Activated CD8-positive, alpha-beta T cell treated with anti-CD3 and anti-CD28 coated beads, Interleukin-2, amount 10 ng/mL, durations not matched to agents 7 days and 5 days (primary cell): ENCODE data around the gene SLC43A2. TPM values are rescaled to one million over a fixed set of nuclear protein-coding genes. Genes with fewer than 3 reads are reported as not detected.

ENCODE experiments used
- ATAC-seq: fragments of 150-1000 bp; cut with Tn5 transposase; one replicate; pipeline ENCODE4 v1.10.0; 2021; ENCODE audit warnings: moderate library complexity
- CTCF ChIA-PET: fragments of 350-600 bp; sonication (Branson Sonifier 250); formaldehyde crosslinking; loops from one replicate; lab custom pipeline; 2021; ENCODE audit warnings: antibody characterized with exemption; lab: Charles Lee
- POLR2A ChIA-PET: fragments of 350-600 bp; sonication (Branson Sonifier 250); formaldehyde crosslinking; loops from one replicate; lab custom pipeline; 2021; ENCODE audit warnings: antibody characterized with exemption; lab: Charles Lee
- DNase-seq: peaks from one replicate; pipeline ENCODE4 v3.0.0-alpha.2; 2020
- H3K27ac Mint-ChIP-seq: one replicate; pipeline ENCODE4 v1.8.0; 2021; ENCODE audit warnings: mild to moderate bottlenecking, mixed read lengths
- H3K27me3 Mint-ChIP-seq: one replicate; pipeline ENCODE4 v1.8.0; 2021; ENCODE audit warnings: low read depth, mixed read lengths
- H3K36me3 Mint-ChIP-seq: one replicate; pipeline ENCODE4 v1.8.0; 2021; ENCODE audit warnings: low read depth, mixed read lengths
- H3K4me1 Mint-ChIP-seq: one replicate; pipeline ENCODE4 v1.8.0; 2021; ENCODE audit warnings: low read depth, mixed read lengths
- H3K4me3 Mint-ChIP-seq: one replicate; pipeline ENCODE4 v1.8.0; 2021; ENCODE audit warnings: mild to moderate bottlenecking, mixed read lengths
- H3K9me3 Mint-ChIP-seq: one replicate; pipeline ENCODE4 v1.8.0; 2022; ENCODE audit warnings: mixed read lengths; ENCODE audit not compliant: insufficient read depth
- total RNA-seq, 2 experiments: library from RNA; stranded (reverse); gene quantifications; one replicate each; pipeline ENCODE4 v1.2.3, GENCODE V29; 2021

Gene SLC43A2
- total RNA-seq, 2 experiments from 2014 or later, result 0.55 to 0.68 TPM

DNA sequence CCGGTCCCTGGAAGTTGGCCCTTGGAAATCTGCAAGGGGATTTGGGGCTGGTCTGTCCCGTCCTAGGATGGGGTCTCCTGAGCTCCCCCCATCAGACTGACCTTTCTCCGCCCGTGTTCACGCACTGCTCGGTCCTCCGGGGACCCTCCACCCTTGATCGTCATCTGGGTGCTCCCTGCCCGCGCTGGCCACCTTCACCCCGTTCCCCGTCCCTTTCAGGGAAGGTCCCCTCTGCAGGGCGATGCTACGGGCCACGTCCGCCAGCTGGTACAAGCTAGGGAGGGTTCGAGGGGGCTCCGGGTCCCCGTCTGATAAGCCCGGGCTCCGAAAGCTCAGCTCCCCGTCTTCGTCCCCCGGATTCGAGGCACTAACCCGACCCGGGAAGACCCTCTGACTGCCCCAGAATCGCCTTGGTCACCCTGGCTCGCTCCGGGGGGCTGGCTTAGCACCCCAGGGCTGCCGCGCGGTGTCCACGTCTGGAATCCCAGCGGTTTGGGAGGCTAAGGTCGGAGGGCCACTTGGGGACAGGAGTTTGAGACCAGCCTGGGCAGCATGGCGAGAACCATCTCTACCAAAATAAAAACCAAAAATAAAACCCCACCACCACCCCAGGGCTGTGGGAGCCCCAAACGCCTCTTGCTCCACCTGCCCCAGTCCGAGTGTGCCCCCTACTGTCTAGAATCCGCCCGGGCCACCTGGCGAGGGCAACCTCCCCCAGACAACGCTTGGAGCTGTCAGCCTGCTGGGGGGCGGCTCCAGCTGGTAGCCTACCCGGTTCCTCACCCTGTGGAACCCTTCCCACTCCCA lies 1.1 kb upstream of the SLC43A2 start:
- peak overlapping the region; percentile 80 for H3K4me3 Mint-ChIP-seq
- no peaks in the 10 kb centered on the region for H3K9me3 Mint-ChIP-seq
- peak overlapping the region; percentile 78 for H3K27ac Mint-ChIP-seq
- CTCF ChIA-PET, result interaction anchor here (0.6 to 6.6 kb wide), 40 partner anchors 10 to 428 kb away, joined by 3 to 94 read pairs (median 4); partner anchors contain the start of genes INPP5K, RILP and SCARF1
- peaks cover 22% of the 10 kb centered on the region for H3K27me3 Mint-ChIP-seq
- H3K36me3 Mint-ChIP-seq, result no peaks in the 10 kb centered on the region
- H3K4me1 Mint-ChIP-seq, result peaks cover 28% of the 10 kb centered on the region
- peak; percentile 34 for ATAC-seq
- DNase-seq, result peak; percentile 88
- POLR2A ChIA-PET, result interaction anchor here (0.6 to 2.2 kb wide), 4 partner anchors 10 to 55 kb away, joined by 3 to 6 read pairs (median 4); no protein-coding TSS in a partner anchor

DNA sequence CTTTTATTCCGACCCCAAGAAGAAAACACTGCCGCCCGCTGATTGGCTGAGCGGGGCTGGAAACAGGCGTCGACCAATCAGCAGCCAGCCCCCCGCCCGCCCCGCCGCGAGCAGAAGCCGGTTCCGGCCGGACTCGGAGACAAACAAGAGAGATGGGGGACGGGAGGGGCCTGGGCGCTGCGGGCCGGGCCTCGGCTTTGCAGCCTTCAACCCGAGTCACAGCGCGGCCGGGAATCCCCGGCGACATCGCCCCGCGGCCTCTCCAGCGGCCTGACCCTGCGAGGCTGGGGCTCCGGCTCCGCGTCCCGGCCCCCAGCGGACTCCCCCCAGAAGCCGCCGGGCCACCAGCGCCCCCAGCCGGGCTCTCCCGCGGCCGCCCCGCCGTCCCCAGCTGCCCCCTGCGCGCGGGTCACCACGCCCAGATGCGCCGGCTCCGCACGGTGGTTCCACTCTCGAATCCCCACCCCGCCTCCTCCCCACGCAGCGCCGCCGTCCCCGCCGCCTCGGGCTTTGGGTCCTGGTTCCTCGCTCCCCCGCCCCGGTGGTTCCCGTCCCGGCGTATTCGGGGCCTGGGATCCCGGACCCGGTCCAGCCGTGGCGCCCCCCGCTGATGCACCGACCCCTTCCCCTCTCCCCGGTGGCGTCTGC lies 346 bp upstream of the SLC43A2 start:
- ChIA-PET CTCF (interaction anchor here (0.8 to 6.6 kb wide), 16 partner anchors 10 to 297 kb away, joined by 3 to 94 read pairs (median 9); partner anchors contain the start of genes INPP5K and RILP), POLR2A (interaction anchor here (1.2 to 2.2 kb wide), 2 partner anchors 10 to 55 kb away, joined by 3 to 6 read pairs; no protein-coding TSS in a partner anchor)
- DNase-seq, result peak; percentile 94
- Mint-ChIP-seq H3K36me3 (no peaks in the 10 kb centered on the region), H3K9me3 (no peaks in the 10 kb centered on the region), H3K27ac (peak overlapping the region; percentile 77), H3K4me1 (peaks cover 28% of the 10 kb centered on the region), H3K4me3 (peak overlapping the region; percentile 85), H3K27me3 (peaks cover 22% of the 10 kb centered on the region)
- peak; percentile 85 for ATAC-seq

DNA sequence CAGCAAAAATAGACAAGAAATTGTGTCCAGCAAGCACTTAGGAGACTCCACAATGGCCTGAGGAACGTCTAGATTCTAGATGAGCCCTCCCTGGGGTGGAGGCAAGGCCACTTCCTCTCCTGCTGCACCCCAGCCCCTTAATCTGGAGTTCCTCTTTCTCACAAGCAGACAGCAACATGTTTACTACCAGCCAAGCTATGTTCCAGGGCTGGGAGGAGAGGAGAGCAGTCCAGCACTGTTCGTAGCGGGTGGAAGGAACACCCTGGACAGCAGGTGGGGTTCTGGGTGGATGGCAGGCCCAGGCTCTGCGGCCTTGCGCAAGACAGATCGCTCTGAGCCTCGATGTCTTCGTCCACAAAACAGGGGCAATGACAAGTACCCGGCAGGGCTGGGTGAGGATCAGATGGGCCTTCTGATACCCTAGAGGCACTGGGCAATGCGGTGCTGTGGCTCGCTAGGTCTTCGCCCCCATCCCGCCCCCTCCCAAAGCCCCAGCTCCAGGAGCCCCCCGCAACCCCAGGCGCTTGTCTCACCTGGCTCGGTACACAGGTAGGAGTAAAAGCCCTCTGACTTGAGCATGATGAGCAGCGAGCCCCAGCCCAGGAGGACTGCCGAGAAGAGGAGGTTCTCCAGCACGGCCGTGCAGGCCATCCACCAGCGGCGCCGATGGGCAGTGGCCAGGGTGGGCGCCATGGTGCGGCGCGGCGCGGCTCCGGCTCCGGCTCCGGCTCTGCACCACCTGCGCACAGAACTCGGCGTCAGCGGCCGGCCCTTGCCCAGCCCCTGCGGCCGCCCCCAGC lies 1.3 kb downstream of the SLC43A2 start:
- Mint-ChIP-seq H3K4me3 (peak overlapping the region; percentile 40), H3K27ac (no peak overlapping the region), H3K27me3 (peaks cover 22% of the 10 kb centered on the region), H3K9me3 (no peaks in the 10 kb centered on the region), H3K4me1 (peaks cover 28% of the 10 kb centered on the region), H3K36me3 (no peaks in the 10 kb centered on the region)
- CTCF ChIA-PET, result interaction anchor here (1.4 to 6.6 kb wide), 2 partner anchors 54 to 262 kb away, joined by 3 to 94 read pairs; no protein-coding TSS in a partner anchor
- ATAC-seq, result no peak
- POLR2A ChIA-PET, result interaction anchor here (0.5 to 2.2 kb wide), 3 partner anchors 20 to 259 kb away, joined by 3 to 6 read pairs (median 5); no protein-coding TSS in a partner anchor
- no peak for DNase-seq

DNA sequence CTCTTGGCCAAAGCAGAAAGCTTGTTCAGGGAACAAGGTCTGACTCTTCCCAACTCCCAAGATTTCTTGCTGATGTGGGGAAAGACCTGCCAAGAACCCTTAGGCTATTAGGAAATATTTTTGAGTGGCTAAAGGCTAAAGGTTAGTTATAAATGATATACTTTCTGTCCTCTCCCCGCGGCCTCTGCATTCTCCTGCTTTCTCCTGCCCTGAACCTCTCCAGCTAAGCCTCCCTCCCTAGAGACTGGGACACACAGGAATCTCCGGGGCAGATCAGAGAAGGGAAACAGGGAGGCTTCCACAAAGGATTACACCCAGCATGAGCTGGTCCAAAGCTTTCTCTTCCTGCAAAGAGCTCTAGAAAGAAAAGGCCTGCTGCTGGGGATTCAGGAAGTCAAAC lies 2.3 kb downstream of the SLC43A2 start:
- DNase-seq (no peak), ATAC-seq (no peak)
- no peak overlapping the region for H3K4me3 Mint-ChIP-seq
- no peak overlapping the region for H3K27ac Mint-ChIP-seq
- H3K4me1 Mint-ChIP-seq, result peaks cover 28% of the 10 kb centered on the region
- ChIA-PET POLR2A (interaction anchor here (1.0 kb wide), 1 partner anchor 22 kb away, joined by 3 read pairs; no protein-coding TSS in a partner anchor), CTCF (interaction anchor here (1.4 to 6.6 kb wide), 2 partner anchors 53 to 261 kb away, joined by 3 to 94 read pairs; no protein-coding TSS in a partner anchor)
- no peaks in the 10 kb centered on the region for H3K9me3 Mint-ChIP-seq
- no peaks in the 10 kb centered on the region for H3K36me3 Mint-ChIP-seq
- H3K27me3 Mint-ChIP-seq, result peaks cover 19% of the 10 kb centered on the region

DNA sequence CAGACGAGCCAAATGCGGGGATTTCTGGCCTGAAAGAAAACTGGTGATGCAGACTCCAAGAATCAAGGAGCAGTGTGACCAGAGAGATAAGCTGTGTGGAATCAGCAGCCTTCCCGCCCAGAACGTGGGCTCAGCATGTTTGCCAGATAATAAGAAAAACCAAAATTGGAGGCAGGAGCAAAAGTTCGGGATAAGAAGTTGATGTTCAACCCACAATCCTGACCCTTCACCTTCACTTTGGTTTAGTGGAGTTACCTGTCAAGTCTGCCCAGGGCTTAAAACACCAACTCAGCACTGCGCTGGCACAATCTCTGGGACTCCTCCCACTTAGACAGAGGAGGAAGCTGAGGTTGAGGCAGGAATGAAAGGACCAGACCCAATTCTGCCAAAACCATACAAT lies 3.1 kb downstream of the SLC43A2 start:
- Mint-ChIP-seq H3K27me3 (peaks cover 17% of the 10 kb centered on the region), H3K4me3 (no peak overlapping the region), H3K9me3 (no peaks in the 10 kb centered on the region), H3K4me1 (peaks cover 26% of the 10 kb centered on the region), H3K27ac (no peak overlapping the region), H3K36me3 (no peaks in the 10 kb centered on the region)
- POLR2A ChIA-PET, result no interaction called here
- DNase-seq, result no peak
- ATAC-seq, result no peak
- CTCF ChIA-PET, result interaction anchor here (1.4 to 6.6 kb wide), 2 partner anchors 52 to 260 kb away, joined by 3 to 94 read pairs; no protein-coding TSS in a partner anchor

DNA sequence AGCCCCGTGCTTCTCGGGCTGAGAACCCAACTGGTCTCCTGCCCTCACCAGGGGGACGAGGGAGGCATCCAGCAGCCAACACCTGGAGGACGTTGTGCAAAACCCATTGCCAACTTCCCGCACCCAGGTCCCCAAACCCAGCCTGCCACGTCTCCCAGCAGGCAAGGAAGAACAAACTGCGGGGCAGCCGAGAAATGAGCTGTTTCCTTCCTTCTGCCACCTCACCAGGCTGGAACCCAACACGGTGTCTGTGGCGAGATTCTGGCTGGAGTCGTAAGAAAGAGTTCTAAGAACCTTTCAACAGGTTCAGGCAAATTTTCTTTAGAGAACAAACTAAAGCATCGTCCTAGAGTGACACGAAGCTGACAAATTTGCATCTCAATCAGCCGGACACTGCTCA lies 3.6 kb downstream of the SLC43A2 start:
- ATAC-seq (no peak), DNase-seq (no peak)
- Mint-ChIP-seq H3K9me3 (no peaks in the 10 kb centered on the region), H3K27me3 (peaks cover 14% of the 10 kb centered on the region), H3K36me3 (no peaks in the 10 kb centered on the region), H3K4me1 (peaks cover 22% of the 10 kb centered on the region), H3K27ac (no peak overlapping the region), H3K4me3 (no peak overlapping the region)
- CTCF ChIA-PET, result interaction anchor here (6.6 kb wide), 1 partner anchor 51 kb away, joined by 94 read pairs; no protein-coding TSS in a partner anchor
- POLR2A ChIA-PET, result no interaction called here

DNA sequence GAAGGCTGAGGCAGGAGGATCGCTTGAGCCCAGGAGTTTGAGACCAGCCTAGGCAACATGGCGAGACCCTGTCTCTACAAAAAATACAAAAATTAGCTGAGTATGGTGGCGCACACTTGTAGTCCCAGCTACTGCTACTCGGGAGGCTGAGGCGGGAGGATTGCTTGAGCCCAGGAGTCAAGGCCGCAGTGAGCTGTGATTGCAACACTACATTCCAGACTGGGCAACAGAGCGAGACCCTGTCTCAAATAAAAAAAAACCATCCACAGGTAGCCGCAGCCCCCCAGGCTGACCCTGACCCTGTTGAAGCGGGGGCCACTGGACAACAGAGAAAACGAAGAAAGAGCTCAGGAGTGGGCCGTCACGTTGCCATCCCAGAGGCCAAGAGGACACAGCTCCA lies 4.0 kb downstream of the SLC43A2 start:
- Mint-ChIP-seq H3K27me3 (peaks cover 14% of the 10 kb centered on the region), H3K4me3 (no peak overlapping the region), H3K36me3 (no peaks in the 10 kb centered on the region), H3K9me3 (no peaks in the 10 kb centered on the region), H3K4me1 (peaks cover 19% of the 10 kb centered on the region), H3K27ac (no peak overlapping the region)
- ChIA-PET POLR2A (no interaction called here), CTCF (interaction anchor here (0.6 to 6.6 kb wide), 2 partner anchors 51 to 393 kb away, joined by 3 to 94 read pairs; no protein-coding TSS in a partner anchor)
- ATAC-seq (no peak), DNase-seq (no peak)

DNA sequence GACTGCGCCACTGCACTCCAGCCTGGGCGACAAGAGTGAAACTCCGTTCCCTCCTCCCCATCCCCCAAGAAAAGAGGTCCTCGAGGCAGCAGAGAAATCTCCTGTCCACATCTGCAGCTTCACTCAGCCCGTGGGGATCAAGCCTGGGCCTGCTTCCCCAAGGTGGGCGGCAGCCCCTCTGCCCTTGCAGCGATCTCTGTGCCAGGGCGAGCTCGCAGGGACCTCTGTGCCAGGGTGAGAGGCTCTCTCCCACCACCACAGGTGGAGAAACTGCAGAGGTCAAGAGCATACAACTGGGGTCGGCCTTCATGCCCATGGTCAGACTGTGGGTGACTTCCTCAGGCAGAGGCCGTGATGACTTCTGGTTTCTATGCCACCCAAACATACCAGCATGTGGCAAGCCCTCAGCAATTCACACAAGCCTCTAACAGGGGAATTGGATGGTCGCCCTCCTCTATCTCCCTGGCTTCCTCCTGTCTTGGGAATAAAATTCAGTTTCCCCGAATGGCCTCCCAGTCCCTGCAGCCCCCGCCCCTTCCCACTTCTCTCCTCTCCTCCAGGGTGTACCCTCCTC lies 5.5 kb downstream of the SLC43A2 start:
- Mint-ChIP-seq H3K36me3 (no peaks in the 10 kb centered on the region), H3K27me3 (peaks cover 14% of the 10 kb centered on the region), H3K9me3 (no peaks in the 10 kb centered on the region), H3K4me1 (peaks cover 9% of the 10 kb centered on the region), H3K27ac (no peak overlapping the region), H3K4me3 (no peak overlapping the region)
- DNase-seq (no peak), ATAC-seq (no peak)
- ChIA-PET CTCF (interaction anchor here (1.4 kb wide), 1 partner anchor 49 kb away, joined by 4 read pairs; no protein-coding TSS in a partner anchor), POLR2A (no interaction called here)

DNA sequence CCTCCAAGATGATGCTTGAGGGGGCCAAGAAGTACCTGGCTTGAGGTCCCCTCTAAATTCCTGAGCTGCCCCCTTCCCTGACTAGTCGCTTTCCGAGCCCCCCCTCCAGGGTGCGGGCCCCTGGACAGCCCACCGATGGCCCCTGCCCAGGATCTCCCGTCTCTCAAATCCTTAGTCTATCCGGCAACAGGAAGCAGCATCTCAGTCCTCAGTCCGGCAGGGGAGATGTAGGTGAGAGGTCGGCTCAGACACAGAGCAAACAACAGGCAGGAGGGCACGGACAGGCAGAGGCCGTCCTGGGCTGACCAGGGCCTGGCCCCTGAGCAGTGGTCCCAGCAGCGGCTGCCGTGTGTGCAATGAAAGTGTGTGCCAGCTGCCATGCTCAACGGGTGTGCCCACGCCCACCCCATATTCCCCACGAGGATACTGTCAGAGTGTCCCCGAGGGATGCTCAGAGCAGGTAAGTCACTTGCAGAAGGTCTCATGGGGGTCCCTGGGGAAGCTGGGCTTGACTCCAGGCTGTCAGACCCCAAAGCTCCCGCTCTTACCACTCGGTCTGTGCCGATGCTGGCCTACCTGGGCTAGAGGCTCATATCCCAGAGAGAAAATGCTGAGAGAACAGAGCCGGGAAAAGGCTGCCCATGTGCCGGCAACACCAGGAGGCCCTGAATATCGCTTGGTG lies 7.2 kb downstream of the SLC43A2 start:
- ChIA-PET CTCF (interaction anchor here (1.4 kb wide), 1 partner anchor 47 kb away, joined by 4 read pairs; no protein-coding TSS in a partner anchor), POLR2A (interaction anchor here (0.6 kb wide), 1 partner anchor 105 kb away, joined by 3 read pairs; no protein-coding TSS in a partner anchor)
- no peak for DNase-seq
- Mint-ChIP-seq H3K27ac (no peak overlapping the region), H3K36me3 (no peaks in the 10 kb centered on the region), H3K27me3 (peaks cover 3% of the 10 kb centered on the region), H3K4me3 (no peak overlapping the region), H3K9me3 (no peaks in the 10 kb centered on the region), H3K4me1 (peaks cover 6% of the 10 kb centered on the region)
- no peak for ATAC-seq

DNA sequence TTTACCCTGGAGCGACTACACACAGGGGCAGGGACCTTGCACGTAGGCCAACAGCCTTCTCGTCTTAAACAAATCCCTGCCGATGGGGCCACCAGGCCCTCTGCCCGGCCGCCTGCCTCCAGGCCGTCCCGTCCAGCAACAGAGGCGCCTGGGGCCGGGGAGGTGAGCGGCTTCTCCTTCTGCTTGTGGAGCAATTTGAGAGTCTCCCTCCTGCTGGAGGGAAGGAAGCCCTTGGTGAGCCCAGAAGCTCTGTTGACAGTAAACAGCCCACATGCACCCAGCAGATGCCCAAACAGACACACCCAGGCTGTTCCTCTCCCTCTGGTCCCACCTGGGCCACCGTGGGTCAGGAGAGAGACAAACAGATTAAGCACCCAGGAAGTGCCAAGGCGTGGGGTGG lies 8.1 kb downstream of the SLC43A2 start:
- ATAC-seq (no peak), DNase-seq (no peak)
- Mint-ChIP-seq H3K27me3 (no peaks in the 10 kb centered on the region), H3K27ac (no peak overlapping the region), H3K36me3 (no peaks in the 10 kb centered on the region), H3K9me3 (no peaks in the 10 kb centered on the region), H3K4me3 (no peak overlapping the region), H3K4me1 (peaks cover 6% of the 10 kb centered on the region)
- ChIA-PET POLR2A (no interaction called here), CTCF (no interaction called here)
